Gastrocnemius medialis (tissue), 4 donors: ENCODE measurements around the gene KCNK16. TPM values are rescaled to one million over a fixed set of nuclear protein-coding genes. Genes with fewer than 3 reads are reported as not detected.
A peak's percentile ranks its signal among the peaks of the same experiment; 100 is the strongest.

Experiments
- ATAC-seq, 2 donors: fragments of 150-250 bp; one replicate each; pipeline ENCODE4 v1.9.1; 2016
- DNase-seq, 2 donors: peaks; one replicate each; pipeline ENCODE4 v3.0.0-alpha.2; 2019
- H3K27ac ChIP-seq, 4 donors: fragments of 200-600 bp; sonication (generic); 1 replicate in 1 of 4; 2 replicates in 3 of 4; pipeline ENCODE4 v1.5.1; 2016 to 2018; ENCODE audit warnings: mild to moderate bottlenecking in 2 of 4, moderate library complexity in 1 of 4
- H3K27me3 ChIP-seq, 3 donors: fragments of 200-600 bp; sonication (generic) in 2 of 3; 1 replicate in 1 of 3; 2 replicates in 2 of 3; pipeline versions ENCODE4 v1.5.1 to v1.6.0; 2016 to 2019; ENCODE audit warnings: mild to moderate bottlenecking in 1 of 3, moderate library complexity in 1 of 3
- H3K36me3 ChIP-seq, 2 donors: fragments of 200-600 bp; sonication (generic) in 1 of 2; one replicate each; pipeline ENCODE4 v1.5.1; 2017 to 2018
- H3K4me1 ChIP-seq, 2 donors: fragments of 200-600 bp; sonication (generic) in 1 of 2; one replicate each; pipeline ENCODE4 v1.5.1; 2016 to 2017; ENCODE audit warnings: mild to moderate bottlenecking in 2 of 2
- H3K4me3 ChIP-seq, 4 donors: fragments of 200-600 bp; sonication (generic) in 3 of 4; 1 replicate in 1 of 4; 2 replicates in 3 of 4; pipeline ENCODE4 v1.5.1; 2016 to 2019; ENCODE audit warnings: mild to moderate bottlenecking in 2 of 4
- H3K9me3 ChIP-seq, 3 donors: fragments of 200-600 bp; sonication (generic) in 2 of 3; 1 replicate in 1 of 3; 2 replicates in 2 of 3; pipeline ENCODE4 v1.5.1; 2016 to 2019
- CTCF ChIP-seq, 5 experiments: fragments of 450-650 bp in 3 of 5; fragments of 200-600 bp in 2 of 5; sonication (generic) in 2 of 5; IDR thresholded peaks in 4 of 5; conservative IDR thresholded peaks in 1 of 5; 1 replicate in 4 of 5; 2 replicates in 1 of 5; pipeline ENCODE4 v1.5.1; 2016 to 2019; ENCODE audit warnings: antibody characterized with exemption in 5 of 5, mild to moderate bottlenecking in 3 of 5, moderate library complexity in 3 of 5
- POLR2A ChIP-seq, 2 donors: fragments of 450-650 bp; IDR thresholded peaks; one replicate each; pipeline ENCODE4 v1.6.1; 2017; ENCODE audit warnings: antibody characterized with exemption in 2 of 2, mild to moderate bottlenecking in 2 of 2, moderate library complexity in 2 of 2
- in situ Hi-C, 4 donors: fragments of 200-750 bp; cut with MboI; loops; one replicate each; pipeline versions ENCODE4 v1.15.0 to v1.8.0; 2017; ENCODE audit warnings: low sequenced_read_pairs in 4 of 4
- intact Hi-C: fragments of 100-400 bp; cut with DNase I; formaldehyde crosslinking; loops from one replicate; pipeline ENCODE4 v1.15.1; 2023; ENCODE audit warnings: low total_unique reads
- total RNA-seq, 4 donors: library from RNA; depleted of rRNA; stranded (reverse); fragments of >200 nt; gene quantifications; one replicate each; pipeline versions ENCODE4 v1.1.0 to v1.2.3, GENCODE V29; 2016

Gene KCNK16
- total RNA-seq, 4 donors from 2014 or later: not detected

GRCh38 chr6:39303425-39304153, 18.9 kb downstream of the KCNK16 start:
- peaks cover 0 to 7% (median 0%) of the 10 kb centered on the region in 3 donors for H3K27me3 ChIP-seq
- H3K9me3 ChIP-seq: no peaks in the 10 kb centered on the region
- H3K36me3 ChIP-seq: no peaks in the 10 kb centered on the region
- DNase-seq: no peak
- TF ChIP-seq POLR2A (IDR thresholded peaks at IDR 0.05) (no peak), CTCF (IDR thresholded peaks at IDR 0.05 in 4 of 5, conservative IDR thresholded peaks at IDR 0.05 in 1 of 5) (peak in 3 of 5 experiments; percentile 4 to 30 (median 7))
- H3K4me1 ChIP-seq: no peaks in the 10 kb centered on the region
- no peak overlapping the region for H3K27ac ChIP-seq
- in situ Hi-C loops (loop anchor here (5.0 to 25.0 kb wide), 6 partner anchors 136 to 441 kb away; no protein-coding TSS in a partner anchor), intact Hi-C loops (loop anchor here (1.0 to 5.0 kb wide), 3 partner anchors 135 to 331 kb away; no protein-coding TSS in a partner anchor)
- no peak overlapping the region for H3K4me3 ChIP-seq
- ATAC-seq: no peak

GRCh38 chr6:39302669-39303424, 19.7 kb downstream of the KCNK16 start:
- in situ Hi-C loops: loop anchor here (5.0 to 25.0 kb wide), 6 partner anchors 136 to 441 kb away; no protein-coding TSS in a partner anchor
- H3K4me1 ChIP-seq: no peaks in the 10 kb centered on the region
- no peaks in the 10 kb centered on the region for H3K36me3 ChIP-seq
- TF ChIP-seq POLR2A (IDR thresholded peaks at IDR 0.05): no peak
- peak; percentile 55 to 83 (median 73) for TF ChIP-seq CTCF (IDR thresholded peaks at IDR 0.05 in 4 of 5, conservative IDR thresholded peaks at IDR 0.05 in 1 of 5)
- H3K9me3 ChIP-seq: no peaks in the 10 kb centered on the region
- H3K4me3 ChIP-seq: no peak overlapping the region
- intact Hi-C loops: loop anchor here (1.0 to 5.0 kb wide), 3 partner anchors 135 to 330 kb away; no protein-coding TSS in a partner anchor
- DNase-seq (peak; percentile 25 to 41), ATAC-seq (peak in 1 of 2 donors; percentile 66)
- peaks cover 0 to 7% (median 0%) of the 10 kb centered on the region in 3 donors for H3K27me3 ChIP-seq
- no peak overlapping the region for H3K27ac ChIP-seq

GRCh38 chr6:39302011-39302410, 20.5 kb downstream of the KCNK16 start:
- H3K27ac ChIP-seq: no peak overlapping the region
- H3K9me3 ChIP-seq: no peaks in the 10 kb centered on the region
- intact Hi-C loops: loop anchor here (2.0 to 5.0 kb wide), 2 partner anchors 215 to 329 kb away; no protein-coding TSS in a partner anchor
- ATAC-seq (no peak), DNase-seq (no peak)
- H3K36me3 ChIP-seq: no peaks in the 10 kb centered on the region
- peaks cover 0 to 7% (median 0%) of the 10 kb centered on the region in 3 donors for H3K27me3 ChIP-seq
- H3K4me3 ChIP-seq: no peak overlapping the region
- in situ Hi-C loops: loop anchor here (5.0 to 25.0 kb wide), 6 partner anchors 135 to 440 kb away; no protein-coding TSS in a partner anchor
- no peaks in the 10 kb centered on the region for H3K4me1 ChIP-seq
- TF ChIP-seq CTCF (IDR thresholded peaks at IDR 0.05 in 4 of 5, conservative IDR thresholded peaks at IDR 0.05 in 1 of 5): no peak
- TF ChIP-seq POLR2A (IDR thresholded peaks at IDR 0.05): no peak

- no peaks in the 10 kb centered on the region for H3K9me3 ChIP-seq
- DNase-seq: no peak
- TF ChIP-seq CTCF (IDR thresholded peaks at IDR 0.05 in 4 of 5, conservative IDR thresholded peaks at IDR 0.05 in 1 of 5) (no peak), POLR2A (IDR thresholded peaks at IDR 0.05) (no peak)
- no peak overlapping the region for H3K27ac ChIP-seq
- in situ Hi-C loops (loop anchor here (5.0 to 25.0 kb wide), 6 partner anchors 134 to 439 kb away; no protein-coding TSS in a partner anchor), intact Hi-C loops (loop anchor here (2.0 to 5.0 kb wide), 2 partner anchors 214 to 329 kb away; no protein-coding TSS in a partner anchor)
- H3K4me3 ChIP-seq: no peak overlapping the region
- H3K36me3 ChIP-seq: no peaks in the 10 kb centered on the region
- H3K4me1 ChIP-seq: no peaks in the 10 kb centered on the region
- ATAC-seq: no peak
- H3K27me3 ChIP-seq: peaks cover 0 to 7% (median 0%) of the 10 kb centered on the region in 3 donors
These were observed 20.9 kb downstream of the KCNK16 start for GRCh38 chr6:39301606-39302005.
